Kidney epithelial cell (primary cell): ENCODE data around the gene HSPG2. TPM values are rescaled to one million over a fixed set of nuclear protein-coding genes. Genes with fewer than 3 reads are reported as not detected.
"Not testable (repeated sequence)": the region's sequence is repeated elsewhere in the genome, so short reads cannot be mapped to it uniquely, and the experiment has no call there.

Source experiments
- DNase-seq: peaks from one replicate; pipeline ENCODE4 v3.0.0-alpha.2; 2010; ENCODE audit warnings: low read depth
- H3K27me3 ChIP-seq: 2 replicates; pipeline ENCODE4 v1.6.0; 2011; ENCODE audit warnings: low read length; ENCODE audit not compliant: control insufficient read depth, insufficient read depth
- H3K36me3 ChIP-seq: 2 replicates; pipeline ENCODE4 v1.5.1; 2011; ENCODE audit warnings: low read length; ENCODE audit not compliant: control insufficient read depth, insufficient read depth
- H3K4me3 ChIP-seq: 2 replicates; pipeline ENCODE4 v1.5.1; 2011; ENCODE audit warnings: low read depth, mild to moderate bottlenecking, control low read depth, low read length
- CTCF ChIP-seq: IDR thresholded peaks from 2 replicates; pipeline ENCODE4 v1.5.1; 2011; ENCODE audit warnings: mild to moderate bottlenecking, moderate library complexity, low read length, control low read depth, inconsistent platforms; ENCODE audit not compliant: insufficient read depth, poor library complexity, severe bottlenecking
- total RNA-seq: library from RNA; depleted of rRNA; stranded (reverse); fragments of >200 nt; gene quantifications from 2 replicates; pipeline ENCODE4 v1.2.3, GENCODE V29; 2015

Gene HSPG2
- total RNA-seq, 1 donor from 2014 or later = 122 TPM

GRCh38 chr1:21782868-21783678 lies 154.0 kb downstream of the HSPG2 start, which contains the start of gene USP48:
Gene USP48 (minus strand): TSS chr1:21783149. CDS start chr1:21782957, 192 bp downstream.
- Histone ChIP-seq H3K27me3 (no peaks in the 10 kb centered on the region), H3K4me3 (peak within 1 kb of the TSS; percentile 89), H3K36me3 (no peaks in the 10 kb centered on the region)
- peak; percentile 73 for DNase-seq
- TF ChIP-seq CTCF = no peak

- TF ChIP-seq CTCF = peak; percentile 41
- DNase-seq = no peak
- peak overlapping the region; percentile 89 for H3K4me3 ChIP-seq
- no peaks in the 10 kb centered on the region for H3K27me3 ChIP-seq
- no peaks in the 10 kb centered on the region for H3K36me3 ChIP-seq
Measured at GRCh38 chr1:21782349-21782867, 154.7 kb downstream of the HSPG2 start.

GRCh38 chr1:21781815-21782348 lies 155.2 kb downstream of the HSPG2 start:
- H3K4me3 ChIP-seq = peak overlapping the region; percentile 89
- no peak for TF ChIP-seq CTCF
- no peaks in the 10 kb centered on the region for H3K36me3 ChIP-seq
- DNase-seq = no peak
- H3K27me3 ChIP-seq = no peaks in the 10 kb centered on the region

GRCh38 chr1:21779613-21780521 lies 157.2 kb downstream of the HSPG2 start:
- no peak for DNase-seq
- no peaks in the 10 kb centered on the region for H3K27me3 ChIP-seq
- H3K4me3 ChIP-seq = no peak overlapping the region
- TF ChIP-seq CTCF = no peak
- H3K36me3 ChIP-seq = no peaks in the 10 kb centered on the region

GRCh38 chr1:21778405-21778727 lies 158.7 kb downstream of the HSPG2 start:
- H3K27me3 ChIP-seq = no peaks in the 10 kb centered on the region

GRCh38 chr1:21776925-21777324 lies 160.2 kb downstream of the HSPG2 start:
- H3K4me3 ChIP-seq, H3K36me3 ChIP-seq, DNase-seq, H3K27me3 ChIP-seq: not testable (repeated sequence)

More at GRCh38 chr1:21778405-21778727, 158.7 kb downstream of the HSPG2 start:
- DNase-seq = no peak
- no peak overlapping the region for H3K4me3 ChIP-seq
- no peaks in the 10 kb centered on the region for H3K36me3 ChIP-seq
- TF ChIP-seq CTCF = no peak
